Measurements from ENCODE around the gene ATP6V1C2. TPM values are rescaled to one million over a fixed set of nuclear protein-coding genes. Genes with fewer than 3 reads are reported as not detected.

ATP6V1C2 gene
- polyA plus RNA-seq, 1 donor from 2014 or later, result not detected

GRCh38 chr2:10770956-10771750, 49.7 kb downstream of the ATP6V1C2 start:
- Histone ChIP-seq H3K4me2 (ENCODE audit: low read length) (no peak overlapping the region), H3K9me3 (ENCODE audit: low read length) (no peaks in the 10 kb centered on the region), H3K4me3 (ENCODE audit: low read length) (no peak overlapping the region), H2AFZ (ENCODE audit: low read depth, low read length) (no peak overlapping the region), H3K9me2 (ENCODE audit: insufficient read depth, low read length) (no peaks in the 10 kb centered on the region), H3K27ac (ENCODE audit: low read length) (no peak overlapping the region), H3K27me3 (ENCODE audit: insufficient read depth, low read depth, low read length) (no peaks in the 10 kb centered on the region), H3K79me2 (replicated peaks; ENCODE audit: insufficient read depth, low read length) (no peaks in the 10 kb centered on the region), H3F3A (ENCODE audit: insufficient read depth, low read length, poor library complexity, severe bottlenecking) (no peaks in the 10 kb centered on the region), H4K20me1 (ENCODE audit: insufficient read depth) (no peaks in the 10 kb centered on the region), H3K9ac (ENCODE audit: low read length) (no peak overlapping the region), H3K36me3 (ENCODE audit: insufficient read depth, low read length) (no peaks in the 10 kb centered on the region)
- TF ChIP-seq EP300 (conservative IDR thresholded peaks at IDR 0.05; ENCODE audit: poor library complexity, severe bottlenecking) (no peak), POLR2AphosphoS5 (IDR thresholded peaks at IDR 0.05) (no peak), TAF1 (IDR thresholded peaks at IDR 0.05; ENCODE audit: low read depth) (no peak), CTCF (IDR thresholded peaks at IDR 0.05; ENCODE audit: poor library complexity, severe bottlenecking) (no peak), REST (IDR thresholded peaks at IDR 0.05; ENCODE audit: borderline replicate concordance) (no peak), MXI1 (conservative IDR thresholded peaks at IDR 0.05; ENCODE audit: poor library complexity, severe bottlenecking) (no peak), RAD21 (conservative IDR thresholded peaks at IDR 0.05) (no peak), EZH2 (IDR thresholded peaks at IDR 0.05; ENCODE audit: borderline replicate concordance, insufficient read depth, low read length, poor library complexity, severe bottlenecking) (no peak), SMC3 (conservative IDR thresholded peaks at IDR 0.05; ENCODE audit: poor library complexity) (no peak)

- Histone ChIP-seq H2AFZ (ENCODE audit: low read depth, low read length) (no peak overlapping the region), H3K27ac (ENCODE audit: low read length) (no peak overlapping the region), H3K36me3 (ENCODE audit: insufficient read depth, low read length) (no peaks in the 10 kb centered on the region), H4K20me1 (ENCODE audit: insufficient read depth) (no peaks in the 10 kb centered on the region), H3K4me3 (ENCODE audit: low read length) (no peak overlapping the region), H3K9ac (ENCODE audit: low read length) (no peak overlapping the region), H3K27me3 (ENCODE audit: insufficient read depth, low read depth, low read length) (no peaks in the 10 kb centered on the region), H3K9me2 (ENCODE audit: insufficient read depth, low read length) (no peaks in the 10 kb centered on the region), H3K4me2 (ENCODE audit: low read length) (no peak overlapping the region), H3F3A (ENCODE audit: insufficient read depth, low read length, poor library complexity, severe bottlenecking) (no peaks in the 10 kb centered on the region), H3K9me3 (ENCODE audit: low read length) (no peaks in the 10 kb centered on the region), H3K79me2 (replicated peaks; ENCODE audit: insufficient read depth, low read length) (no peaks in the 10 kb centered on the region)
- no peak for TF ChIP-seq TAF1 (IDR thresholded peaks at IDR 0.05; ENCODE audit: low read depth)
- TF ChIP-seq CTCF (IDR thresholded peaks at IDR 0.05; ENCODE audit: poor library complexity, severe bottlenecking), result no peak
- TF ChIP-seq RAD21 (conservative IDR thresholded peaks at IDR 0.05), result no peak
- TF ChIP-seq EZH2 (IDR thresholded peaks at IDR 0.05; ENCODE audit: borderline replicate concordance, insufficient read depth, low read length, poor library complexity, severe bottlenecking), result no peak
- TF ChIP-seq MXI1 (conservative IDR thresholded peaks at IDR 0.05; ENCODE audit: poor library complexity, severe bottlenecking), result no peak
- TF ChIP-seq EP300 (conservative IDR thresholded peaks at IDR 0.05; ENCODE audit: poor library complexity, severe bottlenecking), result no peak
- no peak for TF ChIP-seq SMC3 (conservative IDR thresholded peaks at IDR 0.05; ENCODE audit: poor library complexity)
- TF ChIP-seq REST (IDR thresholded peaks at IDR 0.05; ENCODE audit: borderline replicate concordance), result no peak
- no peak for TF ChIP-seq POLR2AphosphoS5 (IDR thresholded peaks at IDR 0.05)
These were observed 50.4 kb downstream of the ATP6V1C2 start for GRCh38 chr2:10771786-10772185.

All from neural cell (in vitro differentiated cells).